Measurements from ENCODE around the gene TGFBI.

GRCh38 chr5:136089791-136090190 lies 61.0 kb downstream of the TGFBI start:
- TF ChIP-seq CTCF (conservative IDR thresholded peaks at IDR 0.05 in 1 of 2, IDR thresholded peaks at IDR 0.05 in 1 of 2; ENCODE audit: low read depth in 1 of 2, low read length in 2 of 2): no peak
- TF ChIP-seq EZH2 (IDR thresholded peaks at IDR 0.05; ENCODE audit: low read length, missing control alignments): no peak

All from fibroblast of lung (primary cell).